HG03039 (cell line): ENCODE measurements around the gene CYP21A2.
"Not testable (repeated sequence)": the region's sequence is repeated elsewhere in the genome, so short reads cannot be mapped to it uniquely, and the experiment has no call there.

ENCODE experiments used
- ATAC-seq: cut with Tn5 transposase; IDR thresholded peaks from one replicate; pipeline ENCODE4 v1.9.1; 2021; ENCODE audit warnings: mild to moderate bottlenecking, moderate library complexity; ENCODE audit not compliant: unreplicated experiment

CYP21A2 gene

DNA sequence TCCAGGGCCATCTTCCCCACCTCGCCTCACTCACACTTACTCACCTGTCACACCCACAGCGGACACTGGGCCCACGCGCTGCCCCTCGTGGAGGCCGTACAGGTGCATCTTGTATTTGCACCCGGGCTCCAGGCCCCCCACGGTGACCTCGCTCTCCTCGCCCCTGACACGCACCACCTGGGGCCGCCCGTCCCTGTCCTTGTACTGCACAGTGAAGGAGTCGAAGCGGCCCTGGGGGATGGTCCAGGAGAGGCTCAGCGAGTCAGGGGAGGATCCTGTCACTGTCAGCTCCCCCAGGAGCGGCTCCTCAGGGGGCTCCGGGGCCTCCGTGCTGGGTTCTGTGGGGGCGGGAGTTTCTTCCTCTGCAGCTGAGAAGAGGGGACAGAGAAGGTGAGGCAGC lies 14.4 kb downstream of the CYP21A2 start:
- not testable (repeated sequence) for ATAC-seq

DNA sequence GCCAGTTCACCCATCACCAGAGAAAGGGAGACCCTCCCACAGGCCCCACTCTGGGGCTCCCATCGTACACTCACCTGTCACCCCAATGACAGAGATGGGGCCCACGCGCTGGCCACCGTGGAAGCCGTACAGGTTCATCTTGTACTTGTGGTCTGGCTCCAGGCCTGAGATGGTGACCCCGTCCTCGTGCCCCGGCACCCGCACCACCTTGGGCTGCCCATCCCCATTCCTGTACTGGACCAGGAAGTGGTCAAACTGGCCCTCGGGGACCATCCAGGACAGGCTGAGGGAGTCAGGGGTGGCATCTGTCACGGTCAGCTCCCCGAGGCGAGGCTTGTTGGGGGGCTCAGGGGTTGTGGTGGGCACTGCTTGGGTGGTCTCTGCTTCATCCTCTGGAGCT lies 15.1 kb downstream of the CYP21A2 start:
- not testable (repeated sequence) for ATAC-seq

GRCh38 chr6:32055756-32056155 lies 17.5 kb downstream of the CYP21A2 start:
- ATAC-seq = not testable (repeated sequence)

GRCh38 chr6:32056254-32056653 lies 18.0 kb downstream of the CYP21A2 start:
- no peak for ATAC-seq

DNA sequence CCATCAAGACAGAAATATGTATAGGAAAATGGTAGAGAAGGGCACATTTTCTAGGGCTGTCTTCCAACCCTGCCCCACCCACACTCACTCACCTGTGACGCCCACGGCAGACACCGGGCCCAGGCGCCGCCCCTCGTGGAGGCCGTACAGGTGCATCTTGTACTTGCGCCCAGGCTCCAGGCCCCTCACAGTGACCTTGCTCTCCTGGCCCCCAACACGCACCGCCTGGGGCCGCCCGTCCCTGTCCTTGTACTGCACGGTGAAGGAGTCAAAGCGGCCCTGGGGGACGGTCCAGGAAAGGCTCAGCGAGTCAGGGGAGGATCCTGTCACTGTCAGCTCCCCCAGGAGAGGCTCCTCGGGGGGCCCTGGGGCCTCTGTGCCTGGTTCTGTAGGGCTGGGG lies 19.8 kb downstream of the CYP21A2 start:
- no peak for ATAC-seq

DNA sequence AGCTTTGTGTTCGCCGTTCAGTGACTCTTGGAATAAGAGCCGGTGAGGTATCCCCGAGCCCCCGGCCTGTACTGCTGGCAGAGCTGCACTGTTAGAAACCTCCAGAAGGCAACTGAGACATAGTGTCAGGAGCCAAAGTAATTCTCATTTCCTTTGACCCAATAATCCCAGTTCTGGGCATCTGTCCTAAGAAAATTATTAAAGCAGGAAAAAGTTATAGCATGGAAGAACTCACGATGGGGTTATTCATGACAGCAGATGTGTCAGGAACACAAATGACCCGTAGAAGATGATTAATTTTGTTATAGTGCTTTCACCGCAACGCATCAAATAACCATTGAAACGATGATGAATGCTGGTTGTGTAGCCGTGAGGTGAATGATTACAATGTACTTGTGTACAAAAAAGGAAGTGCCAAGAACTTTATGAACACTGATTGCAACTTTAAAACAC lies 20.3 kb downstream of the CYP21A2 start:
- no peak for ATAC-seq

GRCh38 chr6:32060966-32061655 lies 22.9 kb downstream of the CYP21A2 start:
- no peak for ATAC-seq

GRCh38 chr6:32064706-32065105 lies 26.5 kb downstream of the CYP21A2 start:
- ATAC-seq = no peak

GRCh38 chr6:32067521-32067920 lies 29.3 kb downstream of the CYP21A2 start:
- ATAC-seq = not testable (repeated sequence)

GRCh38 chr6:32068315-32068714 lies 30.1 kb downstream of the CYP21A2 start:
- ATAC-seq = not testable (repeated sequence)

GRCh38 chr6:32068867-32069266 lies 30.7 kb downstream of the CYP21A2 start:
- no peak for ATAC-seq

- ATAC-seq = no peak
These were observed 31.2 kb downstream of the CYP21A2 start for GRCh38 chr6:32069460-32069859.

- no peak for ATAC-seq
These were observed 31.8 kb downstream of the CYP21A2 start for GRCh38 chr6:32069878-32070515.

DNA sequence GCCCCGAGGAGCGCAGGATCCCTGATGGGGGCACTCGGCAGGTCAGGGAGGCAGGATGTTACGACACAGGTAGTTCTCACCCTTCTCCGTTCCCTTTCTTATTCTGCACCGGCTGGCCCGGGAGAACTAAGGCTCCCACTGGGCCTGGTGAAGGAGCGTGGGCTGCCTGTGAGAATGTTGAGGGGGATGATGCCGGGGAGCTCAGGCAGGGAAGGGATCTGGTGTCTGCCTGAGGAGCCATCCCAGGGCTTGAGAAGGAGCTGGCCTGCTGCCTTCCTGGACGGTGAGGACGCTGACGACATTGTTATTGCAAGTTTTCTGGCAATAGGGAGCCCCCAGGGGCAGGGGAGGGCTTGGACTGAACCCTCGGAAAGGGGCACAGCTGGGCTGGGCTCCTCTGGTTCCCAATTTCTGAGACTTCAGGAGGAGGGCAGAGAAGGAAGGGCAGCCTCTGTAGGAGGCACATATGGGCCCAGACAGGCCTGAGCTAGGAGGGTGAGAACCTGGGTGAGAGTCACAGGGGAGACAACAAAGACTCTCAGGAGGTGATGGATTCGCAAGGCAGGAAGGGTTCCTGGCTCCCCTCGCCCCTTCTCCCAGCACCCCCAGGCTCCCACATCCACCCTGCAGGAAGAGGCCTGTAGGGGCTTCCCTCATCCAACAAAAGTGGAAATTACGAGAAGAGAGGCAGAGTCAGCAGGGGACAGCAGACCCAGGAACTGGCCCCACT lies 32.8 kb downstream of the CYP21A2 start:
- ATAC-seq = no peak

GRCh38 chr6:32073101-32073500 lies 34.9 kb downstream of the CYP21A2 start:
- ATAC-seq = no peak

- ATAC-seq = no peak
These were observed 35.4 kb downstream of the CYP21A2 start for GRCh38 chr6:32073613-32074012.

DNA sequence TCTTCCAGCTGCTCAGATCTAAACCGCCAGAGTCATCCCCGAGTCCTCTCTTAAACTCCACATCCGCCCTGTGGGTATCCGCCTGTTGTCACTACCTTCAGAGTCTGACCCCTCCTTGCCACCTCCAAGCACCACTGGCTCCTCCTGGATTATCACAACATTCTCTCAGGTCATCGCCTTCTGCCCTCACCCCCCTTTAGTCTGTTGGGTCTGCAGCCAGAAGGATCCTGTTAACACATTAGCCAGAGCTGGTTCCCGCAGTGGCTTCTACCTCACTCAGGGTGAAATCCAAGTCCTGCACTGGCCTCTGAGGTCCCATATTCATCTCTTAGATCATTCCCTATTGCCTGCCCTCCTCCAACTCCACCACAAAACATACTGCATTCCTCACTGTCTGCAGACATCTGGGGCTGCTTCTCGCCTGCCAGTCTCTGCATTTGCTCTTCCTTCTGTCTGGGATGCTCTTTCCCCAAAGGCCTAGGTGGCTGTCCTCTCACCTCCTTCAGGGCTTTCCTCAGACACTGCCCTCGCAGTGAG lies 36.8 kb downstream of the CYP21A2 start:
- ATAC-seq = no peak

- ATAC-seq = no peak
These were observed 37.6 kb downstream of the CYP21A2 start for GRCh38 chr6:32075781-32076180.

DNA sequence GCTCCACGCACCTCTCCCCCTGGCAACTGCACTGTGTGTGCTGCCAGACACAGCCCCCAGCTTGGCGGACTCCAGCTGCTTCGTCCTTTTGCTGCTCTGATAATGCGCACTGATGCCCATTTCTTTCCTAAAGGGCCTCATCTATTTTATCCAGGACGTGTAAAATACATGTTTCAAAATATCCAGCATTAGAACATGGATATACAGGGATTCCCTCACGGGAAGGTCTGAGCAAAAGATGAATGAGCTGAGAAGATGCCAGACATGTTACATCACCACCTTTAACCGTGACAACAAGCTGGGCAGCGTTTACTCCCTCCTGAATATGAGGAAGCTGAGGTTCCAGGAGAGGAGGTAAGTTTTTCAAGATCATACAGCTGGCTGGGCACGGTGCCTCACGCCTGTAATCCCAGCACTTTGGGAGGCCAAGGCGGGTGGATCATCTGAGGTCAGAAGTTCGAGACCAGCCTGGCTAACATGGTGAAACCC lies 38.1 kb downstream of the CYP21A2 start:
- ATAC-seq = no peak

DNA sequence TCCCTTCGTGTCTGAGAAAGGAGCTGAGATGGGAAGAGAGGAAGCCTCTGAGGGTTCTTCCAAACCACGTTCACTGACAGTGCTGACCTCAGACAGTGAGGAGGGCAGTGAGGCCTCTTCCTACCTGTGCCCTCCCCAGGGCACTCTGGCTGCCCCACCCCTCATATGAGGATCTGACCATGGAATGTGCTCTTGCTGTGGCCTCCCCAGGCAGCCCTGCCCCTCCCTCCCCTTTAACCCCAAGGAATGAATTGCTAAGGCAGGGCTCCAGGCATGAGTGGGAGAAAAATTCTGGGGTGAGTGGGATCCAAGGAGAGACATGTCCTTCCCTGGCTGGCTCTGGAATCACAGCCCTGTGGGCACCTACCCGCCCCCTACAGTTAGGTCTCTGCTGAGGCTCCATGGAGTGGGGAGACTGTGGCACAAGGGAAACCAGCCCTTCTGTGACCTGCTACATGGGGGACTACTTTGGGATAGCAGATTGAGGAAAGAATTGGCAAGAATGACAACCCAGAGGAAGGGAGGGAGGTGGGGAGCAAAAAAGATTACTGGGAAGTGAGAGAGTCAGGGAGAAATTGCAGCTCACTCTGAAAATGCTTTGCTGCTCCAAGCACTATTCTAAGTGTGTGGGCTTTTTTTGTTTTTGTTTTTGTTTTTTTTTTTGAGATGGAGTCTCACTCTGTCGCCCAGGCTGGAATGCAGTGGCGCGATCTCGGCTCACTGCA lies 41.5 kb downstream of the CYP21A2 start:
- ATAC-seq = no peak
